Measurements from ENCODE around the gene GALNT6.

Gene GALNT6

DNA sequence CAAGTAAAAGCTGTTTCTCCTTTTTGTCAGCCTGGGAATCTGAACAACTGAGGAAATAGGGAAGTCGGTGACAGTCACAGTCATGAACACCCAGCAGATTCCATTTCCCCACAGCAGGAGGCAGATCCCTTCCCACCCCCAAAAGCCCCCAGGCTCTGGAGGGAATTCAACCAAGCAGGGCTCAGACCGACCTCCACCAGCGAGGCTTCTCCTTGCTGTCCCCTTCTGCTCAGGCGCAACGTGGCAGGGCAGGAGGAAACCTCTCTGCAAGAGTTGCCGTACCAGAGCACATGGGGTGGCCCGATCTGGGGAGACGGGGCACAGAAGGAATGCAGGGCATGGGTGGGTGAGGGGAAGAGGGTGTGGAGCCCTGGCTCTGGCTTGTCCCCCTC is 319 bp downstream of the GALNT6 start:
- TF ChIP-seq, protein P1, sequence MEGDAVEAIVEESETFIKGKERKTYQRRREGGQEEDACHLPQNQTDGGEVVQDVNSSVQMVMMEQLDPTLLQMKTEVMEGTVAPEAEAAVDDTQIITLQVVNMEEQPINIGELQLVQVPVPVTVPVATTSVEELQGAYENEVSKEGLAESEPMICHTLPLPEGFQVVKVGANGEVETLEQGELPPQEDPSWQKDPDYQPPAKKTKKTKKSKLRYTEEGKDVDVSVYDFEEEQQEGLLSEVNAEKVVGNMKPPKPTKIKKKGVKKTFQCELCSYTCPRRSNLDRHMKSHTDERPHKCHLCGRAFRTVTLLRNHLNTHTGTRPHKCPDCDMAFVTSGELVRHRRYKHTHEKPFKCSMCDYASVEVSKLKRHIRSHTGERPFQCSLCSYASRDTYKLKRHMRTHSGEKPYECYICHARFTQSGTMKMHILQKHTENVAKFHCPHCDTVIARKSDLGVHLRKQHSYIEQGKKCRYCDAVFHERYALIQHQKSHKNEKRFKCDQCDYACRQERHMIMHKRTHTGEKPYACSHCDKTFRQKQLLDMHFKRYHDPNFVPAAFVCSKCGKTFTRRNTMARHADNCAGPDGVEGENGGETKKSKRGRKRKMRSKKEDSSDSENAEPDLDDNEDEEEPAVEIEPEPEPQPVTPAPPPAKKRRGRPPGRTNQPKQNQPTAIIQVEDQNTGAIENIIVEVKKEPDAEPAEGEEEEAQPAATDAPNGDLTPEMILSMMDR (conservative IDR thresholded peaks at IDR 0.05; ENCODE audit: low read depth, low read length): no peak
- DNase-seq (ENCODE audit: low read depth): no peak
- H3K4me3 ChIP-seq (ENCODE audit: low read length): peak overlapping the region; percentile 63

DNA sequence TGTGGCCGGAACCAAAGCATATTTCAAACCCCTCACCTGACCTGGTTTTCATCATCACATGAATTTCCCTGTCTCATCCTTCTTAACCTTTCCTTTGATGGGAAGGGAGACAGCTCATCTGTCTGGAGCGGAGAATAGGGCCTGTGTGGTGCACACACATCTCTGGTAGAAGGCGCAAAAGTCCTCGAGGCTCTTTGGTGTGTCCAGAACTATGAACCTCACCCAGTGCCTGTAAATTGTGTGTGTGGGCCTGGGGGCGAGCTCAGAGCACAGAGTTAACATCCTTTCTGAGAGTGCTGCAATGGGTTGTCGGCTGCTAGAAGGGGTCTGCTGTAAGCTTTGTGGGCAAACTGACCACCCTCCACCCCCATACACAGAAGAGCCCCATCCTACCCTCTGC is 749 bp downstream of the GALNT6 start:
- TF ChIP-seq, protein P1 (conservative IDR thresholded peaks at IDR 0.05; ENCODE audit: low read depth, low read length): no peak
- H3K4me3 ChIP-seq (ENCODE audit: low read length): no peak overlapping the region

GRCh38 chr12:51389302-51389999 is 1.8 kb downstream of the GALNT6 start:
- DNase-seq (ENCODE audit: low read depth): peak; percentile 30
- TF ChIP-seq, protein P1 (conservative IDR thresholded peaks at IDR 0.05; ENCODE audit: low read depth, low read length): no peak
- H3K4me3 ChIP-seq (ENCODE audit: low read length): no peak overlapping the region

More for the DNA sequence above, 749 bp downstream of the GALNT6 start:
- no peak for DNase-seq (ENCODE audit: low read depth)

GRCh38 chr12:51388846-51389245 is 2.4 kb downstream of the GALNT6 start:
- no peak overlapping the region for H3K4me3 ChIP-seq (ENCODE audit: low read length)
- peak; percentile 56 for DNase-seq (ENCODE audit: low read depth)
- TF ChIP-seq, protein P1 (conservative IDR thresholded peaks at IDR 0.05; ENCODE audit: low read depth, low read length): no peak

- DNase-seq (ENCODE audit: low read depth): no peak
- TF ChIP-seq, protein P1 (conservative IDR thresholded peaks at IDR 0.05; ENCODE audit: low read depth, low read length): no peak
- no peak overlapping the region for H3K4me3 ChIP-seq (ENCODE audit: low read length)
Observed at GRCh38 chr12:51388069-51388799, 3.0 kb downstream of the GALNT6 start.

DNA sequence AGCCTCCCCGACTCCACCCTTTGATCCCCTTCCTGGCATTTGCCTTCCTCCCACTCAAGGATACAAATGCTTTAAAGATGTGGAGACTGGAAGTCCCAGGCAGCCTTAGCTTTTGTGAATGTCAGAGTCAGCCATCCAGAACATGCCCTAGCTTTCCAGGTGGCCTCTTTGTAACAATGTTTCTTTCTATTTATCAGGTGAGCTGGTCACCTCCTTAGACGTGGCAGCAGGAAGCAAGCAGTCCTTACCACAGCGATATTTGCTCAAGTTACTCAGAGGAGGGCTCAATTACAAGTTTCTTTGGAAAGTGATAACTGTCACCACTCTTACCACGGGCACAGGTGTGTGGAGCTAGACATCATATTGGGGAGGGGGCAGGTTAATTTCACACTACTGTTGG is 4.9 kb downstream of the GALNT6 start:
- H3K4me3 ChIP-seq (ENCODE audit: low read length): no peak overlapping the region
- TF ChIP-seq, protein P1 (conservative IDR thresholded peaks at IDR 0.05; ENCODE audit: low read depth, low read length): no peak
- DNase-seq (ENCODE audit: low read depth): no peak
